Tibial nerve (tissue), 4 donors: Measurements from ENCODE around the gene CAMTA1. TPM values are rescaled to one million over a fixed set of nuclear protein-coding genes. Genes with fewer than 3 reads are reported as not detected.

ENCODE experiments used
- DNase-seq, 2 donors: peaks; one replicate each; pipeline ENCODE4 v3.0.0-alpha.2; 2019; ENCODE audit warnings: low spot score in 2 of 2
- H3K27ac ChIP-seq, 4 donors: fragments of 200-600 bp; sonication (generic) in 3 of 4; one replicate each; pipeline ENCODE4 v1.5.1; 2017 to 2019; ENCODE audit warnings: mild to moderate bottlenecking in 1 of 4
- H3K27me3 ChIP-seq, 2 donors: fragments of 200-600 bp; sonication (generic) in 1 of 2; one replicate each; pipeline versions ENCODE4 v1.5.1 to v1.6.0; 2017 to 2019
- H3K36me3 ChIP-seq, 3 donors: fragments of 200-600 bp; sonication (generic); one replicate each; pipeline ENCODE4 v1.5.1; 2018 to 2019
- H3K4me1 ChIP-seq, 4 donors: fragments of 200-600 bp; sonication (generic) in 3 of 4; one replicate each; pipeline ENCODE4 v1.5.1; 2017 to 2019
- H3K4me3 ChIP-seq, 4 donors: fragments of 200-600 bp; sonication (generic) in 3 of 4; one replicate each; pipeline ENCODE4 v1.5.1; 2017 to 2019; ENCODE audit warnings: mild to moderate bottlenecking in 1 of 4, moderate library complexity in 1 of 4
- H3K9me3 ChIP-seq, 4 donors: fragments of 200-600 bp; sonication (generic) in 3 of 4; one replicate each; pipeline ENCODE4 v1.5.1; 2017 to 2019
- EP300 ChIP-seq, 2 donors: sonication (generic); formaldehyde crosslinking; IDR thresholded peaks; one replicate each; pipeline ENCODE4 v1.6.1; 2017; ENCODE audit warnings: antibody characterized with exemption in 2 of 2, mild to moderate bottlenecking in 1 of 2
- POLR2A ChIP-seq, 2 donors: fragments of 450-650 bp; IDR thresholded peaks; one replicate each; pipeline ENCODE4 v1.6.1; 2017; ENCODE audit warnings: antibody characterized with exemption in 2 of 2, mild to moderate bottlenecking in 2 of 2, moderate library complexity in 2 of 2
- WGBS, 2 donors: methylation state at CpG; one replicate each; pipeline ENCODE4 v1.1.5; 2018; 5-methylcytosine and 5-hydroxymethylcytosine counted together
- total RNA-seq, 4 donors: library from RNA; depleted of rRNA; stranded (reverse); fragments of >200 nt; gene quantifications; one replicate each; pipeline ENCODE4 v1.1.0, GENCODE V29; 2016
- TF ChIP-seq, protein P1 (sequence below), 5 experiments: fragments of 200-600 bp in 3 of 5; fragments of 450-650 bp in 2 of 5; sonication (generic) in 3 of 5; IDR thresholded peaks; one replicate each; pipeline ENCODE4 v1.5.1; 2016 to 2019; ENCODE audit warnings: antibody characterized with exemption in 5 of 5, mild to moderate bottlenecking in 3 of 5, moderate library complexity in 2 of 5

Gene CAMTA1
- total RNA-seq, 4 donors from 2014 or later, result 41.8 to 104 (median 87.2) TPM

GRCh38 chr1:7768583-7768982, 983.3 kb downstream of the CAMTA1 start:
- WGBS, 2 donors, result 26 to 38% methylated on average over 2 of the region's 2 CpGs
- no peak overlapping the region for H3K27ac ChIP-seq
- no peak for DNase-seq

GRCh38 chr1:7769673-7770412, 984.6 kb downstream of the CAMTA1 start:
- Histone ChIP-seq H3K4me3 (no peak overlapping the region), H3K36me3 (peaks cover 0 to 21% (median 0%) of the 10 kb centered on the region in 3 donors), H3K9me3 (no peaks in the 10 kb centered on the region), H3K27ac (peak overlapping the region in 1 of 4 donors; percentile 95), H3K27me3 (no peaks in the 10 kb centered on the region), H3K4me1 (peaks cover 3 to 35% (median 13%) of the 10 kb centered on the region in 4 donors)
- TF ChIP-seq EP300 (IDR thresholded peaks at IDR 0.05), result no peak
- no peak for TF ChIP-seq POLR2A (IDR thresholded peaks at IDR 0.05)
- TF ChIP-seq, protein P1, sequence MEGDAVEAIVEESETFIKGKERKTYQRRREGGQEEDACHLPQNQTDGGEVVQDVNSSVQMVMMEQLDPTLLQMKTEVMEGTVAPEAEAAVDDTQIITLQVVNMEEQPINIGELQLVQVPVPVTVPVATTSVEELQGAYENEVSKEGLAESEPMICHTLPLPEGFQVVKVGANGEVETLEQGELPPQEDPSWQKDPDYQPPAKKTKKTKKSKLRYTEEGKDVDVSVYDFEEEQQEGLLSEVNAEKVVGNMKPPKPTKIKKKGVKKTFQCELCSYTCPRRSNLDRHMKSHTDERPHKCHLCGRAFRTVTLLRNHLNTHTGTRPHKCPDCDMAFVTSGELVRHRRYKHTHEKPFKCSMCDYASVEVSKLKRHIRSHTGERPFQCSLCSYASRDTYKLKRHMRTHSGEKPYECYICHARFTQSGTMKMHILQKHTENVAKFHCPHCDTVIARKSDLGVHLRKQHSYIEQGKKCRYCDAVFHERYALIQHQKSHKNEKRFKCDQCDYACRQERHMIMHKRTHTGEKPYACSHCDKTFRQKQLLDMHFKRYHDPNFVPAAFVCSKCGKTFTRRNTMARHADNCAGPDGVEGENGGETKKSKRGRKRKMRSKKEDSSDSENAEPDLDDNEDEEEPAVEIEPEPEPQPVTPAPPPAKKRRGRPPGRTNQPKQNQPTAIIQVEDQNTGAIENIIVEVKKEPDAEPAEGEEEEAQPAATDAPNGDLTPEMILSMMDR (IDR thresholded peaks at IDR 0.05), result no peak
- DNase-seq, result no peak
- 89 to 90% methylated on average over 12 of the region's 12 CpGs for WGBS, 2 donors

More at GRCh38 chr1:7768583-7768982, 983.3 kb downstream of the CAMTA1 start:
- TF ChIP-seq, protein P1 (IDR thresholded peaks at IDR 0.05), result no peak
- no peak for TF ChIP-seq EP300 (IDR thresholded peaks at IDR 0.05)
- TF ChIP-seq POLR2A (IDR thresholded peaks at IDR 0.05), result no peak
- Histone ChIP-seq H3K27me3 (no peaks in the 10 kb centered on the region), H3K9me3 (no peaks in the 10 kb centered on the region), H3K4me1 (peaks cover 3 to 26% (median 13%) of the 10 kb centered on the region in 4 donors), H3K4me3 (no peak overlapping the region), H3K36me3 (peaks cover 0 to 8% (median 0%) of the 10 kb centered on the region in 3 donors)

GRCh38 chr1:7770669-7770996, 985.4 kb downstream of the CAMTA1 start:
- Histone ChIP-seq H3K27ac (peak overlapping the region; percentile 91 to 96 (median 93)), H3K9me3 (no peaks in the 10 kb centered on the region), H3K4me3 (peak overlapping the region; percentile 50 to 98 (median 80)), H3K27me3 (no peaks in the 10 kb centered on the region), H3K4me1 (peaks cover 3 to 35% (median 13%) of the 10 kb centered on the region in 4 donors), H3K36me3 (peaks cover 0 to 29% (median 0%) of the 10 kb centered on the region in 3 donors)
- WGBS, 2 donors, result 11 to 20% methylated on average over 6 of the region's 6 CpGs
- DNase-seq, result no peak
- peak in 1 of 2 donors; percentile 5 for TF ChIP-seq EP300 (IDR thresholded peaks at IDR 0.05)
- no peak for TF ChIP-seq POLR2A (IDR thresholded peaks at IDR 0.05)

- TF ChIP-seq, protein P1 (IDR thresholded peaks at IDR 0.05), result peak in 1 of 5 experiments; percentile 18
- TF ChIP-seq EP300 (IDR thresholded peaks at IDR 0.05), result peak in 1 of 2 donors; percentile 89
- peak in 1 of 2 donors; percentile 80 for TF ChIP-seq POLR2A (IDR thresholded peaks at IDR 0.05)
- WGBS, 2 donors, result 1% methylated on average over 41 to 45 of the region's 97 CpGs
- peaks cover 3 to 35% (median 13%) of the 10 kb centered on the region in 4 donors for H3K4me1 ChIP-seq
Observed at GRCh38 chr1:7770997-7771822, 986.0 kb downstream of the CAMTA1 start, which contains the start of gene VAMP3. TSS of gene VAMP3 (plus strand) at chr1:7771296. CDS start at chr1:7771384, 88 bp downstream.

DNA sequence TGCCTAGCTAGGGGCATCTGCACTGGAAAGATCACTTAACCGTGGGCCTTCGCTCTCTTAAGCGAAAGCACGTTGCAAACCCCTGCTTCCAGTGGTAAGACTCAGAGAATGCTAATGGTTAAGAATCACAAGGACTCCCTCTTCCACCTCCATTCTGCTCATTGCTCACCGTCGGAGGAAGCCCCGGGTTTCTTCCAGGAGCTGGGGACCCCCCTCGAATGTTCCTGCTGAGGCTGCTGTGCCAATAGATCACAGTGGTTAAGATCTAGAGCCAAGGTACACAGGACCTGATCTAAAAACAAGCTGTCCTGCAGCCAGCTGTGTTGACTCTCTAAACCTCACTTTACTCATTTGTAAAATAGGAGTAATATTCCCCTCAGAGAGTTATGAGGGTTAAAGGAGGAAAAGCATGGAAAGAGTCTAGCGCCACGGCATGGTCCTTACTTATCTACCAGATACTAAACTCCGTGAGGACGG, 986.6 kb downstream of the CAMTA1 start:
- TF ChIP-seq POLR2A (IDR thresholded peaks at IDR 0.05) (no peak), EP300 (IDR thresholded peaks at IDR 0.05) (no peak)
- TF ChIP-seq, protein P1 (IDR thresholded peaks at IDR 0.05), result no peak
- Histone ChIP-seq H3K27ac (peak overlapping the region; percentile 91 to 96 (median 93)), H3K4me3 (peak overlapping the region; percentile 50 to 98 (median 80)), H3K36me3 (peaks cover 0 to 36% (median 0%) of the 10 kb centered on the region in 3 donors), H3K9me3 (no peaks in the 10 kb centered on the region), H3K4me1 (peaks cover 3 to 35% (median 13%) of the 10 kb centered on the region in 4 donors), H3K27me3 (no peaks in the 10 kb centered on the region)
- no peak for DNase-seq
- 15 to 20% methylated on average over 12 of the region's 12 CpGs for WGBS, 2 donors

More at GRCh38 chr1:7770997-7771822, 986.0 kb downstream of the CAMTA1 start, which contains the start of gene VAMP3:
- Histone ChIP-seq H3K9me3 (no peaks in the 10 kb centered on the region), H3K4me3 (peak within 1 kb of the TSS; percentile 50 to 98 (median 80)), H3K27ac (peak within 1 kb of the TSS; percentile 91 to 96 (median 93)), H3K27me3 (no peaks in the 10 kb centered on the region), H3K36me3 (peaks cover 0 to 33% (median 0%) of the 10 kb centered on the region in 3 donors)
- DNase-seq, result peak; percentile 82 to 87
